SH-SY5Y (cell line): Measurements from ENCODE around the gene STARD10.

Experiments
- GATA2 ChIP-seq: IDR thresholded peaks from 2 replicates; pipeline ENCODE4 v1.6.1; 2011; ENCODE audit warnings: mild to moderate bottlenecking, low read depth, low read length
- GATA3 ChIP-seq: IDR thresholded peaks from 2 replicates; pipeline ENCODE4 v1.6.1; 2011; ENCODE audit warnings: low read depth, mild to moderate bottlenecking, low read length, moderate library complexity

Gene STARD10

GRCh38 chr11:72793425-72794367 is at the start of gene STARD10:
TSS of gene STARD10 (minus strand) at chr11:72794047. CDS start at chr11:72781181, 12,866 bp downstream.
- TF ChIP-seq GATA2 (peak; percentile 25; the same call in 1 of the 2 replicates), GATA3 (no peak)

GRCh38 chr11:72842653-72843330 is 48.9 kb upstream of the STARD10 start:
- TF ChIP-seq GATA2 (no peak), GATA3 (no peak)

- no peak for TF ChIP-seq GATA2
- TF ChIP-seq GATA3 = no peak
Measured at GRCh38 chr11:72842126-72842525, 48.3 kb upstream of the STARD10 start.

- TF ChIP-seq GATA3 (no peak), GATA2 (no peak)
Measured at GRCh38 chr11:72841397-72841796, 47.5 kb upstream of the STARD10 start.

GRCh38 chr11:72840780-72841179 is 46.9 kb upstream of the STARD10 start:
- TF ChIP-seq GATA3 (no peak), GATA2 (no peak)

GRCh38 chr11:72838691-72839305 is 45.0 kb upstream of the STARD10 start:
- TF ChIP-seq GATA3 (no peak), GATA2 (no peak)

GRCh38 chr11:72836111-72836510 is 42.3 kb upstream of the STARD10 start:
- no peak for TF ChIP-seq GATA2
- TF ChIP-seq GATA3 = no peak

GRCh38 chr11:72834905-72835304 is 41.1 kb upstream of the STARD10 start:
- TF ChIP-seq GATA2 (no peak), GATA3 (no peak)

- TF ChIP-seq GATA3 (no peak), GATA2 (no peak)
Measured at GRCh38 chr11:72833811-72834493, 40.1 kb upstream of the STARD10 start.

- TF ChIP-seq GATA3 = no peak
- no peak for TF ChIP-seq GATA2
Measured at GRCh38 chr11:72833083-72833733, 39.4 kb upstream of the STARD10 start.

GRCh38 chr11:72832301-72833082 is 38.6 kb upstream of the STARD10 start:
- no peak for TF ChIP-seq GATA3

GRCh38 chr11:72831521-72832300 is 37.9 kb upstream of the STARD10 start:
- TF ChIP-seq GATA3 (no peak), GATA2 (no peak)
